HEK293T (cell line): ENCODE results near the gene ANO9.

ENCODE experiments used
- CTCF ChIA-PET: fragments of 350-600 bp; formaldehyde crosslinking; extraction: SDS; loops from one replicate; lab custom pipeline; 2021; ENCODE audit warnings: antibody characterized with exemption, inconsistent platforms; lab: Yijun Ruan, JAX
- POLR2A ChIA-PET: fragments of 350-600 bp; formaldehyde crosslinking; extraction: SDS; loops from one replicate; lab custom pipeline; 2020; ENCODE audit warnings: antibody characterized with exemption, inconsistent platforms; lab: Yijun Ruan, JAX
- DNase-seq: peaks from one replicate; pipeline ENCODE4 v3.0.0; 2012; ENCODE audit warnings: mixed read lengths; ENCODE audit errors: extremely low spot score
- ARNT ChIP-seq: fragments of 450-650 bp; IDR thresholded peaks from 2 replicates; pipeline ENCODE4 v1.6.1; 2017; ENCODE audit warnings: mild to moderate bottlenecking
- BHLHE40 ChIP-seq: fragments of 450-650 bp; IDR thresholded peaks from 2 replicates; pipeline ENCODE4 v1.6.1; 2016; ENCODE audit warnings: mild to moderate bottlenecking, moderate library complexity, borderline replicate concordance
- CTBP1 ChIP-seq: fragments of 450-650 bp; IDR thresholded peaks from 2 replicates; pipeline ENCODE4 v1.6.1; 2016; ENCODE audit warnings: borderline replicate concordance
- ELF4 ChIP-seq: fragments of 450-650 bp; IDR thresholded peaks from 2 replicates; pipeline ENCODE4 v1.6.1; 2017; ENCODE audit warnings: antibody characterized with exemption
- FOXA1 ChIP-seq: fragments of 450-650 bp; IDR thresholded peaks from 2 replicates; pipeline ENCODE4 v1.6.1; 2016; ENCODE audit warnings: mild to moderate bottlenecking
- FOXK2 ChIP-seq: fragments of 450-650 bp; IDR thresholded peaks from 2 replicates; pipeline ENCODE4 v1.6.1; 2016; ENCODE audit warnings: mild to moderate bottlenecking
- FOXM1 ChIP-seq: fragments of 450-650 bp; IDR thresholded peaks from 2 replicates; pipeline ENCODE4 v1.6.1; 2017; ENCODE audit warnings: mild to moderate bottlenecking, borderline replicate concordance
- HDGF ChIP-seq: fragments of 450-650 bp; IDR thresholded peaks from 2 replicates; pipeline ENCODE4 v1.6.1; 2017; ENCODE audit warnings: antibody characterized with exemption, borderline replicate concordance
- L3MBTL2 ChIP-seq: fragments of 450-650 bp; conservative IDR thresholded peaks from 2 replicates; pipeline ENCODE4 v1.6.1; 2016; ENCODE audit warnings: mild to moderate bottlenecking
- LEF1 ChIP-seq: fragments of 450-650 bp; IDR thresholded peaks from 2 replicates; pipeline ENCODE4 v1.6.1; 2017; ENCODE audit warnings: mild to moderate bottlenecking, borderline replicate concordance
- NFRKB ChIP-seq: fragments of 450-650 bp; IDR thresholded peaks from 2 replicates; pipeline ENCODE4 v1.6.1; 2016; ENCODE audit warnings: mild to moderate bottlenecking, moderate library complexity
- PKNOX1 ChIP-seq: fragments of 450-650 bp; IDR thresholded peaks from 2 replicates; pipeline ENCODE4 v1.6.1; 2016
- SP1 ChIP-seq: fragments of 450-650 bp; IDR thresholded peaks from 2 replicates; pipeline ENCODE4 v1.6.1; 2017
- SUZ12 ChIP-seq: fragments of 450-650 bp; IDR thresholded peaks from 2 replicates; pipeline ENCODE4 v1.6.1; 2016; ENCODE audit warnings: mild to moderate bottlenecking
- TARDBP ChIP-seq: fragments of 450-650 bp; IDR thresholded peaks from 2 replicates; pipeline ENCODE4 v1.6.1; 2016
- ZNF384 ChIP-seq: fragments of 450-650 bp; IDR thresholded peaks from 2 replicates; pipeline ENCODE4 v1.6.1; 2016

Gene ANO9

DNA sequence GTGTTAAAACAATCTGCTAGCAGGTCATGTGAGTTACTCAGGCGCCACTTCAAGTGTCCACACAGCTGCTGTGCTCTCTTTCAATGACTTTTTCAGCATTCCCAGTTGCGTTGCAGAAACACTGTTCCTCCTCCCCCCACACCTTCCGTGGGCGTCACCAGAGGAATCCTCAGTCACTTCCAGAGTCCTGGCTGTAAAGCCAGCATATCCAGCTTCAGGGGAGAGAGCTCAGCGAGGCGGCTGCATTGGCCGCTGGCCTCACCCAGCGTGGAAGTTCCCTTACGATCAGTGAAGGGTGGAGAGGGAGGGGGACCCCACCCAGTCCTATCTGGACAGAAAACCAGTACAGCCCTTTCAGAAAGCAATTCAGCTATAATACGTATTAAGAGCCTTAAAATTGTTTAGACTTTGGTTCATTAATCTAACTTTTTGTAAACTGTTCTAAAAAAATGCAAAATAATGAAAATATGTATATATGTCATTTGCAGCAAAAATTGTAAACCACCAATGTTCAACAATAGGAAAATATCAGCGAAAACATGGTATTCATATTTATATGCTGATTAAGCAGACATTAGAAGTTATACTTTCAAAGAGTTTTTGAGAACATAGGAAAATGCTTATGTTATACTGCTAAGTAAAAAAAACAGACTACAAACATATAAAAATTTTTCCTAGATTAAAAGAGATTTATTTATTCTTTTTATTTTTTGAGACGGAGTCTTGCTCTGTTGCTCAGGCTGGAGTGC, 2.8 kb upstream of the ANO9 start:
- ChIA-PET CTCF (no interaction called here), POLR2A (interaction anchor here (0.6 kb wide), 1 partner anchor 22 kb away, joined by 3 read pairs; no protein-coding TSS in a partner anchor)
- no peak for TF ChIP-seq SP1
- DNase-seq = no peak

DNA sequence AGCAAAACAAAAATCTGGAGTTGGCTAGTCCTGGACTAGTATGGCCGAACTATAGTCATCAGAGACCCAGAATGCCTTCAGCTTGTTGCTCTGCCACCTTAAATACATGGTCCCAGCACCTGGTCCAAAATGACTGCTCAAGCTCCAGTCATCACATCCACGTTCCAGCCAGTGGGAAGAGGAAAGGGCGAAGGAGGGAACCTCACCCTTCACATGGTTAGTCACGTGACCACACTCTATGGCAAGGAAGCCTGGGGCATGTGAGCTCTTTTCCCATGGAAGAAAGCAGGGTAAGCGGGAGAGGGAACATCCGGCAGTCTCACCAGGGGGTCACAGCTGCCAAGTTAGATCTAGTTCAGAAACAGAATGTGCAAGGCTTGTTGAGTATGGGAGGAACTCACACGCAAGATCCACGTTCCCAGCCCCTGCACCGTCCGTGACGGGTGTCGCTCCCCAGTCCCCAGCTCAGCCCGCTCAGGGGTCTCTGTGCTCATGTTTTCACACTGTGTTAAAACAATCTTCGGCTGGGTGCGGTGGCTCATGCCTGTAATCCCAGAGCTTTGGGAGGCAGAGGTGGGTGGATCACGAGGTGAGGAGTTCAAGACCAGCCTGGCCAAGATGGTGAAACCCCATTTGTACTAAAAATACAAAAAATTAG, 1.9 kb upstream of the ANO9 start:
- ChIA-PET CTCF (no interaction called here), POLR2A (no interaction called here)
- DNase-seq = no peak

GRCh38 chr11:442611-443081, 835 bp upstream of the ANO9 start:
- TF ChIP-seq FOXM1 (no peak), FOXK2 (no peak), FOXA1 (no peak), ELF4 (no peak), L3MBTL2 (no peak), ARNT (no peak), ZNF384 (no peak), BHLHE40 (no peak), HDGF (no peak), PKNOX1 (no peak), TARDBP (no peak), SUZ12 (no peak), SP1 (no peak), LEF1 (no peak), CTBP1 (no peak), NFRKB (no peak)
- DNase-seq = no peak
- CTCF ChIA-PET = no interaction called here
- POLR2A ChIA-PET = no interaction called here

More for the DNA sequence above, 1.9 kb upstream of the ANO9 start:
- TF ChIP-seq PKNOX1 = no peak
- peak; percentile 67 for TF ChIP-seq L3MBTL2

DNA sequence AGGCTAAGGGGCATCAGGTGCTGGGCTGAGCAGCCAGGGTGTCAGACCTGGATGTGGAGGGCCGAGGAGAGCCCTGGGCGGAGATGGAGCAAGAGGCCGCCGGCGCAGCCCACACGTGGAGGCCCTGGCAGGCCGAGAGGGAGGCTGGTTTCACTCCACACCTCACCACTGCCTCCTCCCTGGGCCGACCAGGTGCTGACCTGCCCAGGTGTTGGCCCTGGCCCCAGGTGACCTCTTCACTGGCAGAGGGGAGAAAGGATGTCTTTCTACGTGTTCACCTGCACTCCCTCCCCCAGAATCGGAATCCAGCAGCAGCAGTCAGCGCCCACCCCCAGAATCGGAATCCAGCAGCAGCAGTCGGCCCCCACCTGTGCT, 781 bp downstream of the ANO9 start:
- CTCF ChIA-PET = no interaction called here
- TF ChIP-seq PKNOX1 = no peak
- TF ChIP-seq FOXM1 = no peak
- no peak for TF ChIP-seq NFRKB
- TF ChIP-seq ELF4 = no peak
- TF ChIP-seq SP1 = no peak
- TF ChIP-seq BHLHE40 = no peak
- TF ChIP-seq L3MBTL2 = no peak
- TF ChIP-seq LEF1 = no peak
- no peak for TF ChIP-seq ARNT
- no peak for TF ChIP-seq SUZ12
- no peak for TF ChIP-seq HDGF
- no peak for TF ChIP-seq FOXK2
- no peak for TF ChIP-seq CTBP1
- TF ChIP-seq ZNF384 = no peak
- TF ChIP-seq FOXA1 = no peak
- TF ChIP-seq TARDBP = no peak
- POLR2A ChIA-PET = no interaction called here
- no peak for DNase-seq

- no peak for DNase-seq
- CTCF ChIA-PET = no interaction called here
- POLR2A ChIA-PET = interaction anchor here (1.2 kb wide), 1 partner anchor 8 kb away, joined by 4 read pairs; no protein-coding TSS in a partner anchor
- TF ChIP-seq PKNOX1 (no peak), SP1 (no peak), TARDBP (no peak), ZNF384 (no peak), LEF1 (no peak), BHLHE40 (no peak), HDGF (no peak)
Observed at GRCh38 chr11:440065-441042, 1.5 kb downstream of the ANO9 start.
